Psoas muscle (tissue), 8 donors: ENCODE results near the gene FUT6. TPM values are rescaled to one million over a fixed set of nuclear protein-coding genes. Genes with fewer than 3 reads are reported as not detected.

Experiments
- ATAC-seq, 4 donors: fragments of 200-7000 bp; cut with Tn5 transposase; one replicate each; pipeline ENCODE4 v1.9.1; 2020; ENCODE audit warnings: moderate library complexity in 3 of 4, mild to moderate bottlenecking in 2 of 4
- DNase-seq, 2 donors: peaks; one replicate each; pipeline ENCODE4 v3.0.0-alpha.2; 2020
- H3K27ac ChIP-seq: fragments of 200-600 bp; one replicate; pipeline ENCODE4 v1.8.0; 2022
- H3K27me3 ChIP-seq, 3 donors: fragments of 200-600 bp in 1 of 3; one replicate each; pipeline versions ENCODE4 v1.6.1 to v1.8.0; 2013 to 2022; ENCODE audit warnings: low read length in 2 of 3, mild to moderate bottlenecking in 2 of 3, moderate library complexity in 1 of 3; ENCODE audit not compliant: insufficient read depth in 3 of 3
- H3K36me3 ChIP-seq, 2 donors: fragments of 200-600 bp in 1 of 2; one replicate each; pipeline versions ENCODE4 v1.6.1 to v1.8.0; 2013 to 2022; ENCODE audit warnings: low read depth in 1 of 2, mild to moderate bottlenecking in 1 of 2, moderate library complexity in 1 of 2; ENCODE audit not compliant: insufficient read depth in 1 of 2
- H3K4me1 ChIP-seq: fragments of 200-600 bp; one replicate; pipeline ENCODE4 v1.8.0; 2022
- H3K4me3 ChIP-seq: fragments of 200-600 bp; one replicate; pipeline ENCODE4 v1.8.0; 2022; ENCODE audit warnings: mild to moderate bottlenecking
- H3K9me3 ChIP-seq: fragments of 200-600 bp; one replicate; pipeline ENCODE4 v1.8.0; 2022
- WGBS, 3 donors: extraction: QIAGEN DNeasy Blood & Tissue Kit; methylation state at CpG; one replicate each; pipeline versions ENCODE4 v1.1.6 to v1.1.7; 2013; 5-methylcytosine and 5-hydroxymethylcytosine counted together
- intact Hi-C, 2 donors: fragments of 100-400 bp; cut with DNase I; formaldehyde crosslinking; loops; one replicate each; pipeline versions ENCODE4 v1.11.0 to v1.14.2; 2022
- polyA plus RNA-seq, 3 donors: library from polyadenylated mRNA; stranded (reverse); fragments of 200-250 nt; gene quantifications; one replicate each; pipeline ENCODE4 v1.2.3, GENCODE V29; 2013
- total RNA-seq, 4 donors: library from RNA; stranded (reverse); fragmentation: NEBNext Ultra II Directional in 2 of 4; extraction: Animal tissue kit (Norgen Biotek cat#: 25700) in 2 of 4; gene quantifications; one replicate each; pipeline versions ENCODE4 v1.2.1 to v1.2.4, GENCODE V29; 2021 to 2023
- TF ChIP-seq, protein P1 (sequence below): fragments of 200-600 bp; IDR thresholded peaks from one replicate; pipeline ENCODE4 v1.8.0; 2022; ENCODE audit warnings: antibody characterized with exemption
- donor health status: healthy with polysubstance abuse.
- donor health status: DM: no; HTN: no; CAD: no; lungs with moderate emphysema.
- donor health status: Bipolar disorder and iron deficiency.
- donor health status: healthy.
- donor health status: DM: yes; HTN: yes; CAD: no.
- donor health status: DM: no; HTN: no; CAD: no.
- donor health status: DM: no; HTN: no; CAD: no.
- donor health status: DM: yes; HTN: yes; CAD: no.

FUT6 gene
- total and polyA plus RNA-seq, 7 donors: 0.03 TPM; not detected in 5

- Histone ChIP-seq H3K4me3 (peak within 1 kb of the TSS; percentile 90), H3K27ac (peak within 1 kb of the TSS; percentile 100), H3K4me1 (peaks cover 7% of the 10 kb centered on the region), H3K27me3 (peaks cover 0 to 6% (median 0%) of the 10 kb centered on the region in 3 donors), H3K9me3 (no peaks in the 10 kb centered on the region), H3K36me3 (peaks cover 4 to 43% of the 10 kb centered on the region in 2 donors)
- DNase-seq: peak; percentile 96 to 99
- 10 to 11% (median 11%) methylated on average over 72 of the region's 72 CpGs for WGBS, 3 donors
- ATAC-seq: peak; percentile 97 to 98 (median 98)
- intact Hi-C loops: loop anchor here in 1 of 2 donors (5.0 kb wide), 1 partner anchor 69 kb away; the partner anchor contains the start of genes CATSPERD and LONP1
- TF ChIP-seq, protein P1, sequence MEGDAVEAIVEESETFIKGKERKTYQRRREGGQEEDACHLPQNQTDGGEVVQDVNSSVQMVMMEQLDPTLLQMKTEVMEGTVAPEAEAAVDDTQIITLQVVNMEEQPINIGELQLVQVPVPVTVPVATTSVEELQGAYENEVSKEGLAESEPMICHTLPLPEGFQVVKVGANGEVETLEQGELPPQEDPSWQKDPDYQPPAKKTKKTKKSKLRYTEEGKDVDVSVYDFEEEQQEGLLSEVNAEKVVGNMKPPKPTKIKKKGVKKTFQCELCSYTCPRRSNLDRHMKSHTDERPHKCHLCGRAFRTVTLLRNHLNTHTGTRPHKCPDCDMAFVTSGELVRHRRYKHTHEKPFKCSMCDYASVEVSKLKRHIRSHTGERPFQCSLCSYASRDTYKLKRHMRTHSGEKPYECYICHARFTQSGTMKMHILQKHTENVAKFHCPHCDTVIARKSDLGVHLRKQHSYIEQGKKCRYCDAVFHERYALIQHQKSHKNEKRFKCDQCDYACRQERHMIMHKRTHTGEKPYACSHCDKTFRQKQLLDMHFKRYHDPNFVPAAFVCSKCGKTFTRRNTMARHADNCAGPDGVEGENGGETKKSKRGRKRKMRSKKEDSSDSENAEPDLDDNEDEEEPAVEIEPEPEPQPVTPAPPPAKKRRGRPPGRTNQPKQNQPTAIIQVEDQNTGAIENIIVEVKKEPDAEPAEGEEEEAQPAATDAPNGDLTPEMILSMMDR: no peak
Observed at GRCh38 chr19:5790559-5791520, 48.7 kb downstream of the FUT6 start, which contains the start of gene DUS3L. DUS3L (minus strand) TSS chr19:5791163; CDS start chr19:5791141, 22 bp downstream.

DNA sequence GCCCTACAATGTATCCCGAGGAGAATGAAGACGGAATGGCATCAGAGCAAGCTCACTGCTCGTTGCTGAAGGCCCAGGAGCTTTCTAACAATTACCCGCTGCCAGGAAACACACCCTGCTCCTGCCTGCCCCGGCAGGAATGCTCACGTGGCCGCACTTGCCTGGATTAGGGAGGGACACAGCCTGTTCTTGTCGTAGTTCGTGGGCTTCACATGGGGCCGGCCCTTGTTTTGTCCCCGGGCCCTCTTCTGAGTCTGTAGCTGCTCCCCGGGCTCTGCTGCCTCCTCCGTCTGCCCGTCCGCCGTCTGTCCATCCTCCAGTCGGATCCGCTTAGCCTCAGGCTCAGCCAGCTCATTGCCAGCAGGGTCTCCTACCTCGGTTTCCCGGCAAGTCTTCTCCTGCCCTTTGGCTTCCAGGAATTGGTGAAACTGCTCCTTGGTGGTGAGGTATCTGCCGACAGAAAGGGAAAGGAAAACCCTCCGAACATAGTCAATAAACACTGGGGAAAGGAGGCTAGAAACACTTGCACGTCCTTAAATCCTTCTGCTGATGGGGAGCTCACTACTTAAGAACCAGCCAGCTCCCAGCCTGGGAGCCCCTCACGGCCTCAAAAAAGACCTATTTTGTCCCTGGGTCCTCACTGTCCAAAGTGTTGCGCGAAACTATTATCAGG, 49.5 kb downstream of the FUT6 start:
- H3K27ac ChIP-seq: peak overlapping the region; percentile 100
- ATAC-seq (no peak), DNase-seq (no peak)
- peaks cover 0 to 2% (median 0%) of the 10 kb centered on the region in 3 donors for H3K27me3 ChIP-seq
- peaks cover 4 to 51% of the 10 kb centered on the region in 2 donors for H3K36me3 ChIP-seq
- 69 to 72% (median 72%) methylated on average over 26 of the region's 26 CpGs for WGBS, 3 donors
- peak overlapping the region; percentile 90 for H3K4me3 ChIP-seq
- H3K9me3 ChIP-seq: no peaks in the 10 kb centered on the region
- intact Hi-C loops: loop anchor here in 1 of 2 donors (5.0 kb wide), 1 partner anchor 68 kb away; the partner anchor contains the start of genes CATSPERD and LONP1
- H3K4me1 ChIP-seq: peaks cover 7% of the 10 kb centered on the region
- TF ChIP-seq, protein P1: no peak

GRCh38 chr19:5789351-5789761, 50.1 kb downstream of the FUT6 start:
- Histone ChIP-seq H3K36me3 (peaks cover 4 to 58% of the 10 kb centered on the region in 2 donors), H3K9me3 (no peaks in the 10 kb centered on the region), H3K4me3 (no peak overlapping the region), H3K4me1 (peaks cover 7% of the 10 kb centered on the region), H3K27ac (no peak overlapping the region), H3K27me3 (no peaks in the 10 kb centered on the region)
- TF ChIP-seq, protein P1: no peak
- DNase-seq: no peak
- intact Hi-C loops: no loop called here
- ATAC-seq: no peak
- WGBS, 3 donors: 94 to 96% (median 95%) methylated on average over 38 to 39 of the region's 39 CpGs

- TF ChIP-seq, protein P1: no peak
- no peaks in the 10 kb centered on the region for H3K9me3 ChIP-seq
- peaks cover 7% of the 10 kb centered on the region for H3K4me1 ChIP-seq
- H3K27ac ChIP-seq: no peak overlapping the region
- ATAC-seq (no peak), DNase-seq (no peak)
- no peak overlapping the region for H3K4me3 ChIP-seq
- intact Hi-C loops: no loop called here
- 80 to 96% (median 89%) methylated on average over 5 of the region's 5 CpGs for WGBS, 3 donors
- H3K27me3 ChIP-seq: no peaks in the 10 kb centered on the region
- H3K36me3 ChIP-seq: peaks cover 4 to 66% of the 10 kb centered on the region in 2 donors
Observed at GRCh38 chr19:5788422-5788821, 51.1 kb downstream of the FUT6 start.
